ENCODE measurements around the gene DLG2. TPM values are rescaled to one million over a fixed set of nuclear protein-coding genes. Genes with fewer than 3 reads are reported as not detected.

The DLG2 gene
- total and polyA plus RNA-seq, 2 donors (not counting 3 experiments of a cell fraction or from before 2014, with no cell fraction given): 0.15 to 1.1 TPM

GRCh38 chr11:84128840-84129239 is 1498.3 kb downstream of the DLG2 start:
- DNase-seq (ENCODE audit: low read depth, low spot score) (no peak), FAIRE-seq (no peak)
- Histone ChIP-seq H3K4me3 (replicated peaks in 1 of 3; ENCODE audit: insufficient read depth in 1 of 3, low read depth in 1 of 3, low read length in 3 of 3) (no peak overlapping the region), H3K27me3 (ENCODE audit: control insufficient read depth in 2 of 2, insufficient read depth in 2 of 2, low read length in 2 of 2) (no peaks in the 10 kb centered on the region), H3K27ac (ENCODE audit: insufficient read depth, low read depth, low read length) (no peak overlapping the region), H3K4me1 (ENCODE audit: control insufficient read depth, extremely low read depth, insufficient read depth, low read length) (no peaks in the 10 kb centered on the region), H3K9ac (replicated peaks; ENCODE audit: extremely low read depth, insufficient read depth, low read length) (no peak overlapping the region), H3K4me2 (ENCODE audit: insufficient read depth, low read length) (no peak overlapping the region), H3K79me2 (ENCODE audit: control insufficient read depth, insufficient read depth, low read length) (no peaks in the 10 kb centered on the region), H3K36me3 (ENCODE audit: control insufficient read depth in 2 of 2, extremely low read depth in 1 of 2, insufficient read depth in 2 of 2, low read length in 2 of 2) (no peaks in the 10 kb centered on the region), H3K9me3 (replicated peaks; ENCODE audit: control insufficient read depth, insufficient read depth, low read length) (no peaks in the 10 kb centered on the region), H3K9me1 (replicated peaks; ENCODE audit: control insufficient read depth, extremely low read depth, insufficient read depth, low read length) (no peaks in the 10 kb centered on the region), H4K20me1 (replicated peaks; ENCODE audit: control insufficient read depth, extremely low read depth, insufficient read depth, low read length) (no peaks in the 10 kb centered on the region), H2AFZ (ENCODE audit: low read depth, low read length) (no peak overlapping the region)
- intact Hi-C loops (cut with micrococcal nuclease): no loop called here
- BruUV-seq (replicated peaks): no TSS peak
- ChIA-PET POLR2A (no interaction called here), CTCF (no interaction called here)
- TF ChIP-seq CTCF (IDR thresholded peaks at IDR 0.05; ENCODE audit: extremely low read depth in 1 of 2, insufficient read depth in 1 of 2, low read depth in 1 of 2, low read length in 2 of 2) (no peak), FOS (IDR thresholded peaks at IDR 0.05; ENCODE audit: borderline replicate concordance, insufficient read depth, low read length) (no peak), EZH2 (IDR thresholded peaks at IDR 0.05; ENCODE audit: borderline replicate concordance, low read depth, low read length, severe bottlenecking) (no peak), MYC (IDR thresholded peaks at IDR 0.05; ENCODE audit: low read depth, low read length) (no peak), POLR2AphosphoS5 (IDR thresholded peaks at IDR 0.05; ENCODE audit: insufficient read depth, low read depth, low read length) (no peak), JUN (IDR thresholded peaks at IDR 0.05; ENCODE audit: borderline replicate concordance, insufficient read depth, insufficient read length, low read depth) (no peak), MAX (IDR thresholded peaks at IDR 0.05; ENCODE audit: insufficient read depth, insufficient read length) (no peak), POLR2A (IDR thresholded peaks at IDR 0.05; ENCODE audit: low read depth, low read length) (no peak), GATA2 (IDR thresholded peaks at IDR 0.05; ENCODE audit: insufficient read depth, insufficient read length, low read depth, low read length) (no peak)
- dilution Hi-C loops (cut with MboI; ENCODE audit: extremely low pct_ligation_motif_present, low sequenced_read_pairs): no loop called here
